Uterus (tissue), 4 donors: ENCODE data around the gene MATN3. TPM values are rescaled to one million over a fixed set of nuclear protein-coding genes. Genes with fewer than 3 reads are reported as not detected.

Experiments
- DNase-seq, 2 donors: peaks; one replicate each; pipeline ENCODE4 v3.0.0-alpha.2; 2019 to 2020
- H3K27ac ChIP-seq, 2 donors: fragments of 200-600 bp; sonication (generic); 1 replicate in 1 of 2; 2 replicates in 1 of 2; pipeline ENCODE4 v1.5.1; 2016 to 2018
- H3K27me3 ChIP-seq, 2 donors: fragments of 200-600 bp; sonication (generic); one replicate each; pipeline ENCODE4 v1.5.1; 2018 to 2019; ENCODE audit warnings: control low read depth in 1 of 2
- H3K36me3 ChIP-seq, 2 donors: fragments of 200-600 bp; sonication (generic); one replicate each; pipeline ENCODE4 v1.5.1; 2019; ENCODE audit warnings: control low read depth in 1 of 2
- H3K4me1 ChIP-seq, 2 donors: fragments of 200-600 bp; sonication (generic); one replicate each; pipeline ENCODE4 v1.5.1; 2018 to 2019; ENCODE audit warnings: control low read depth in 1 of 2
- H3K4me3 ChIP-seq, 2 donors: fragments of 200-600 bp; sonication (generic); 1 replicate in 1 of 2; 2 replicates in 1 of 2; pipeline ENCODE4 v1.5.1; 2018 to 2019; ENCODE audit warnings: mild to moderate bottlenecking in 1 of 2
- H3K9me3 ChIP-seq, 2 donors: fragments of 200-600 bp; sonication (generic); one replicate each; pipeline ENCODE4 v1.5.1; 2019; ENCODE audit warnings: control low read depth in 1 of 2
- POLR2A ChIP-seq, 2 donors: fragments of 450-650 bp; IDR thresholded peaks; one replicate each; pipeline ENCODE4 v1.6.1; 2016; ENCODE audit warnings: antibody characterized with exemption in 2 of 2, mild to moderate bottlenecking in 1 of 2, moderate library complexity in 1 of 2
- intact Hi-C: fragments of 100-400 bp; cut with DNase I; formaldehyde crosslinking; loops from one replicate; pipeline ENCODE4 v1.15.1; 2023; ENCODE audit warnings: low total_unique reads
- total RNA-seq, 4 donors: library from RNA; depleted of rRNA in 3 of 4; stranded (reverse); fragments of >200 nt in 3 of 4; gene quantifications; one replicate each; pipeline versions ENCODE4 v1.1.0 to v1.2.4, GENCODE V29; 2014 to 2023
- TF ChIP-seq, protein P1 (sequence below), 4 experiments: fragments of 200-600 bp in 2 of 4; fragments of 450-650 bp in 2 of 4; sonication (generic) in 2 of 4; IDR thresholded peaks; one replicate each; pipeline ENCODE4 v1.5.1; 2016 to 2019; ENCODE audit warnings: antibody characterized with exemption in 4 of 4, mild to moderate bottlenecking in 2 of 4, moderate library complexity in 1 of 4
- donor health status: DM: yes; HTN: yes; CAD: no.

Gene MATN3
- total RNA-seq, 4 donors from 2014 or later, result 1.2 to 2.1 (median 1.3) TPM

DNA sequence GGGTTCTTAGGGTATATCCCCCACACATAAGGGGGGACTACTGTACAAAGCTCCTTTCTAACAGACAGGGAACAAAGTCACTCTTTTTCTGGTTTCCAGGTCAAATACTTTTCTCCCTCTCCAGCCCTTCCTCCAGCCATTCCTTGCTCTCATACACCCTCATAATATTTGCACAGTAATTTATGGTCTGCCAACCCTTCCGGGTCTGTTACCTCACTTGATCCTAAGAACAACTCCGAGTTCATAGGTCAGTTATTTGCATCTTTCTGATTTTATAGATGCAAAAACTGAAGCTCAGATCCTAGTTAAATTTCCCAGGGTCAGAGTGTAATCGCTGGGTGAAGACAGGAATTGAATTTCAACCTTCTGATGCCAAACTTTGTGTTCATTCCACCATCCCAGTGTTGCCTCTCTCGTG, 14.8 kb upstream of the MATN3 start:
- H3K4me1 ChIP-seq, result no peaks in the 10 kb centered on the region
- no peaks in the 10 kb centered on the region for H3K27me3 ChIP-seq
- no peak overlapping the region for H3K4me3 ChIP-seq
- no peak for DNase-seq
- intact Hi-C loops, result no loop called here
- TF ChIP-seq, protein P1, sequence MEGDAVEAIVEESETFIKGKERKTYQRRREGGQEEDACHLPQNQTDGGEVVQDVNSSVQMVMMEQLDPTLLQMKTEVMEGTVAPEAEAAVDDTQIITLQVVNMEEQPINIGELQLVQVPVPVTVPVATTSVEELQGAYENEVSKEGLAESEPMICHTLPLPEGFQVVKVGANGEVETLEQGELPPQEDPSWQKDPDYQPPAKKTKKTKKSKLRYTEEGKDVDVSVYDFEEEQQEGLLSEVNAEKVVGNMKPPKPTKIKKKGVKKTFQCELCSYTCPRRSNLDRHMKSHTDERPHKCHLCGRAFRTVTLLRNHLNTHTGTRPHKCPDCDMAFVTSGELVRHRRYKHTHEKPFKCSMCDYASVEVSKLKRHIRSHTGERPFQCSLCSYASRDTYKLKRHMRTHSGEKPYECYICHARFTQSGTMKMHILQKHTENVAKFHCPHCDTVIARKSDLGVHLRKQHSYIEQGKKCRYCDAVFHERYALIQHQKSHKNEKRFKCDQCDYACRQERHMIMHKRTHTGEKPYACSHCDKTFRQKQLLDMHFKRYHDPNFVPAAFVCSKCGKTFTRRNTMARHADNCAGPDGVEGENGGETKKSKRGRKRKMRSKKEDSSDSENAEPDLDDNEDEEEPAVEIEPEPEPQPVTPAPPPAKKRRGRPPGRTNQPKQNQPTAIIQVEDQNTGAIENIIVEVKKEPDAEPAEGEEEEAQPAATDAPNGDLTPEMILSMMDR (IDR thresholded peaks at IDR 0.05), result no peak
- no peak for TF ChIP-seq POLR2A (IDR thresholded peaks at IDR 0.05)
- peaks cover 0 to 9% of the 10 kb centered on the region in 2 donors for H3K9me3 ChIP-seq
- H3K36me3 ChIP-seq, result no peaks in the 10 kb centered on the region
- H3K27ac ChIP-seq, result peak overlapping the region in 1 of 2 donors; percentile 62

DNA sequence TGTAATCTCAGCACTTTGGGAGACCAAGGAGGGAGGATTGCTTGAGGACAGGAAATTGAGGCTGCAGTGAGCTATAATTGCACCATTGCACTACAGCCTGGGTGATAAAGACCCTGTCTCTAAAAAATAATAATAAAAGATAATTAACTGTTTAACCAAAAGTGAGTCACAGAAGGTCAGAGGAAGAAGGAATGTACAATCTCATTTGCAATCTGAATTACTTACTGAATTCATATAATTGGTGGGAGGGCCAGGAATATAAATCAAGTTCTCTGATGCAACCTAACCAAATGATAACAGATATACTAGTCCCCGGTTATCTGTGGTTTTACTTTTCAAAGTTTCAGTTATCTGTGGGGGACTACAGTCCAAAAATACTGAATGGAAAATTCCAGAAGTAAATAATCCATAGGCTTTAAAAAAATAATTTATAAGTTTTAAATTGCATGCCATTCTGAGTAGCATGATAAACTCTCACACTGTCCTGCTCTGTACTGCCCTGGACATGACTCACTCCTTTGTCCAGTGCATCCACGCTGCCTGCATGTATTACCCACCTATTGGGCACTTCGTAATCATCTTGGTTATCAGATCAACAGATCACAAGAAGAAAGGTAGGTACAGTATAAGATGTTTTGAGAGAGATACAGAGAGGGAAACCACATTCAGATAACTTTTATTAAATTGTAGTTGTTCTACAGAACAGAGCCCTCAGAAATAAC, 12.8 kb upstream of the MATN3 start:
- Histone ChIP-seq H3K4me3 (no peak overlapping the region), H3K9me3 (peaks cover 0 to 9% of the 10 kb centered on the region in 2 donors), H3K27me3 (no peaks in the 10 kb centered on the region), H3K27ac (no peak overlapping the region), H3K36me3 (no peaks in the 10 kb centered on the region), H3K4me1 (no peaks in the 10 kb centered on the region)
- intact Hi-C loops, result no loop called here
- TF ChIP-seq, protein P1 (IDR thresholded peaks at IDR 0.05), result no peak
- TF ChIP-seq POLR2A (IDR thresholded peaks at IDR 0.05), result no peak
- DNase-seq, result no peak

- no peaks in the 10 kb centered on the region for H3K4me1 ChIP-seq
- no peaks in the 10 kb centered on the region for H3K36me3 ChIP-seq
- H3K4me3 ChIP-seq, result no peak overlapping the region
- H3K9me3 ChIP-seq, result peaks cover 0 to 7% of the 10 kb centered on the region in 2 donors
- no peak overlapping the region for H3K27ac ChIP-seq
- no peak for DNase-seq
- TF ChIP-seq, protein P1 (IDR thresholded peaks at IDR 0.05), result no peak
- TF ChIP-seq POLR2A (IDR thresholded peaks at IDR 0.05), result no peak
- intact Hi-C loops, result no loop called here
- H3K27me3 ChIP-seq, result no peaks in the 10 kb centered on the region
Measured at GRCh38 chr2:20023688-20024087, 11.2 kb upstream of the MATN3 start.

DNA sequence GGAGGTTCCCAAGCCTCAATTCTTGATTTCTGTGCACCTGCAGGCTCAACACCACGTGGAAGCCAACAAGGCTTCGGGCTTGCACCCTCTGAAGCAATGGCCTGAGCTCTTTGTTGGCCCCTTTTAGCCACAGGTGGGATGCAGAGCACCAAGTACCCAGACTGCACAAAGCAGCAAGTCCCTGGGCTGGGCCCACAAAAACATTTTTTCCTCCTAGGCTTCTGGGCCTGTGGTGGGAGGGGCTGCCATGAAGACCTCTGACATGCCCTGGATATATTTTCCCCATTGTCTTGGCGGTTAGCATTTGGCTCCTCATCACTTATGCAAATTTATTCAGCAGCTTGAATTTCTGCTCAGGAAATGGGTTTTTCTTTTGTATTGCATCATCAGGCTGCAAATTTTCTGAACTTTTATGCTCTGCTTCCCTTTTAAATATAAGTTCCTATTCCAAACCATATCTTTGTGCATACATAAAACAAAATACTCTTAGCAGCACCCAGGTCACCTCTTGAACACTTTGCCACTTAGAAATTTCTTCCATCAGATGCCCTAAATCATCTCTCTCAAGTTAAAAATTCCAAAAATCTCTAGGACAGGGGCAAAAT, 9.0 kb upstream of the MATN3 start:
- intact Hi-C loops, result no loop called here
- Histone ChIP-seq H3K27me3 (no peaks in the 10 kb centered on the region), H3K4me3 (no peak overlapping the region), H3K4me1 (no peaks in the 10 kb centered on the region), H3K27ac (no peak overlapping the region), H3K9me3 (no peaks in the 10 kb centered on the region), H3K36me3 (no peaks in the 10 kb centered on the region)
- TF ChIP-seq, protein P1 (IDR thresholded peaks at IDR 0.05), result no peak
- TF ChIP-seq POLR2A (IDR thresholded peaks at IDR 0.05), result no peak
- no peak for DNase-seq

GRCh38 chr2:20019747-20020146, 7.3 kb upstream of the MATN3 start:
- no peaks in the 10 kb centered on the region for H3K4me1 ChIP-seq
- no peak overlapping the region for H3K4me3 ChIP-seq
- intact Hi-C loops, result no loop called here
- TF ChIP-seq, protein P1 (IDR thresholded peaks at IDR 0.05), result no peak
- no peak for TF ChIP-seq POLR2A (IDR thresholded peaks at IDR 0.05)
- H3K27me3 ChIP-seq, result no peaks in the 10 kb centered on the region
- DNase-seq, result no peak
- H3K27ac ChIP-seq, result no peak overlapping the region
- H3K9me3 ChIP-seq, result no peaks in the 10 kb centered on the region
- no peaks in the 10 kb centered on the region for H3K36me3 ChIP-seq
